Activated CD8-positive, alpha-beta memory T cell treated with anti-CD3 and anti-CD28 coated beads for 36 hours (primary cell): ENCODE measurements around the gene ENPEP. TPM values are rescaled to one million over a fixed set of nuclear protein-coding genes. Genes with fewer than 3 reads are reported as not detected.

Source experiments
- total RNA-seq, 2 experiments: library from RNA; stranded (reverse); gene quantifications; one replicate each; pipeline ENCODE4 v1.2.3, GENCODE V29; 2021

Gene ENPEP
- total RNA-seq, 2 experiments from 2014 or later = not detected

Other genes with a start within 250 kb of the ENPEP start
- not detected for gene PITX2, start 146.9 kb downstream of the ENPEP start, total RNA-seq